HL-60 (cell line): ENCODE measurements around the gene MYOZ3.

Experiments used
- CTCF ChIP-seq: IDR thresholded peaks from one replicate; pipeline ENCODE4 v1.5.1; 2011; ENCODE audit warnings: low read length, control low read depth, inconsistent platforms; ENCODE audit not compliant: insufficient read depth
- GABPA ChIP-seq: IDR thresholded peaks from 2 replicates; pipeline ENCODE4 v1.6.1; 2012; ENCODE audit warnings: low read depth
- POLR2AphosphoS5 ChIP-seq: IDR thresholded peaks from 2 replicates; pipeline ENCODE4 v1.6.1; 2012; ENCODE audit warnings: low read depth
- REST ChIP-seq: IDR thresholded peaks from 2 replicates; pipeline ENCODE4 v1.6.1; 2012; ENCODE audit warnings: low read depth; ENCODE audit not compliant: insufficient replicate concordance
- SPI1 ChIP-seq: IDR thresholded peaks from 2 replicates; pipeline ENCODE4 v1.6.1; 2012; ENCODE audit warnings: low read depth, mild to moderate bottlenecking, borderline replicate concordance

GRCh38 chr5:150661086-150661485, at the start of gene MYOZ3:
- no peak for TF ChIP-seq POLR2AphosphoS5
- TF ChIP-seq CTCF = no peak
- no peak for TF ChIP-seq REST
- TF ChIP-seq GABPA = no peak
- TF ChIP-seq SPI1 = no peak
